Activated CD8-positive, alpha-beta T cell treated with anti-CD3 and anti-CD28 coated beads, Interleukin-2, amount 10 ng/mL, durations not matched to agents 7 days and 5 days (primary cell): ENCODE data around the gene USP24. TPM values are rescaled to one million over a fixed set of nuclear protein-coding genes. Genes with fewer than 3 reads are reported as not detected.
"Not testable (repeated sequence)": the region's sequence is repeated elsewhere in the genome, so short reads cannot be mapped to it uniquely, and the experiment has no call there.

Experiments used
- ATAC-seq: fragments of 150-1000 bp; cut with Tn5 transposase; one replicate; pipeline ENCODE4 v1.10.0; 2021; ENCODE audit warnings: moderate library complexity
- CTCF ChIA-PET: fragments of 350-600 bp; sonication (Branson Sonifier 250); formaldehyde crosslinking; loops from one replicate; lab custom pipeline; 2021; ENCODE audit warnings: antibody characterized with exemption; lab: Charles Lee
- POLR2A ChIA-PET: fragments of 350-600 bp; sonication (Branson Sonifier 250); formaldehyde crosslinking; loops from one replicate; lab custom pipeline; 2021; ENCODE audit warnings: antibody characterized with exemption; lab: Charles Lee
- DNase-seq: peaks from one replicate; pipeline ENCODE4 v3.0.0-alpha.2; 2020
- H3K27ac Mint-ChIP-seq: one replicate; pipeline ENCODE4 v1.8.0; 2021; ENCODE audit warnings: mild to moderate bottlenecking, mixed read lengths
- H3K27me3 Mint-ChIP-seq: one replicate; pipeline ENCODE4 v1.8.0; 2021; ENCODE audit warnings: low read depth, mixed read lengths
- H3K36me3 Mint-ChIP-seq: one replicate; pipeline ENCODE4 v1.8.0; 2021; ENCODE audit warnings: low read depth, mixed read lengths
- H3K4me1 Mint-ChIP-seq: one replicate; pipeline ENCODE4 v1.8.0; 2021; ENCODE audit warnings: low read depth, mixed read lengths
- H3K4me3 Mint-ChIP-seq: one replicate; pipeline ENCODE4 v1.8.0; 2021; ENCODE audit warnings: mild to moderate bottlenecking, mixed read lengths
- H3K9me3 Mint-ChIP-seq: one replicate; pipeline ENCODE4 v1.8.0; 2022; ENCODE audit warnings: mixed read lengths; ENCODE audit not compliant: insufficient read depth
- total RNA-seq, 2 experiments: library from RNA; stranded (reverse); gene quantifications; one replicate each; pipeline ENCODE4 v1.2.3, GENCODE V29; 2021

Gene USP24
- total RNA-seq, 2 experiments from 2014 or later = 36.7 to 44.1 TPM

- ATAC-seq = no peak
Measured at GRCh38 chr1:55194851-55195250, 20.3 kb downstream of the USP24 start.

GRCh38 chr1:55192093-55192492 lies 23.1 kb downstream of the USP24 start:
- ChIA-PET POLR2A (no interaction called here), CTCF (no interaction called here)
- DNase-seq (no peak), ATAC-seq (no peak)
- Mint-ChIP-seq H3K36me3 (peaks cover 31% of the 10 kb centered on the region), H3K27me3 (no peaks in the 10 kb centered on the region), H3K27ac (no peak overlapping the region), H3K4me3 (no peak overlapping the region), H3K4me1 (peaks cover 37% of the 10 kb centered on the region), H3K9me3 (no peaks in the 10 kb centered on the region)

More at GRCh38 chr1:55194851-55195250, 20.3 kb downstream of the USP24 start:
- Mint-ChIP-seq H3K9me3 (no peaks in the 10 kb centered on the region), H3K4me3 (no peak overlapping the region), H3K27me3 (no peaks in the 10 kb centered on the region), H3K4me1 (peaks cover 42% of the 10 kb centered on the region), H3K36me3 (peaks cover 33% of the 10 kb centered on the region), H3K27ac (no peak overlapping the region)
- ChIA-PET POLR2A (interaction anchor here (1.0 kb wide), 1 partner anchor 19 kb away, joined by 3 read pairs; no protein-coding TSS in a partner anchor), CTCF (interaction anchor here (0.9 to 1.7 kb wide), 6 partner anchors 14 to 250 kb away, joined by 3 to 4 read pairs (median 3); no protein-coding TSS in a partner anchor)
- no peak for DNase-seq

- ATAC-seq, H3K27ac Mint-ChIP-seq, H3K27me3 Mint-ChIP-seq, H3K9me3 Mint-ChIP-seq, POLR2A ChIA-PET, H3K4me3 Mint-ChIP-seq, DNase-seq, CTCF ChIA-PET: not testable (repeated sequence)
- peaks cover 33% of the 10 kb centered on the region for H3K4me1 Mint-ChIP-seq
- H3K36me3 Mint-ChIP-seq = peaks cover 37% of the 10 kb centered on the region
Measured at GRCh38 chr1:55191219-55191952, 23.8 kb downstream of the USP24 start.

- ATAC-seq (no peak), DNase-seq (no peak)
- Mint-ChIP-seq H3K4me3 (no peak overlapping the region), H3K27ac (no peak overlapping the region), H3K36me3 (peaks cover 36% of the 10 kb centered on the region), H3K9me3 (peaks cover 5% of the 10 kb centered on the region), H3K27me3 (no peaks in the 10 kb centered on the region), H3K4me1 (peaks cover 29% of the 10 kb centered on the region)
- ChIA-PET POLR2A (no interaction called here), CTCF (interaction anchor here (1.1 to 1.5 kb wide), 2 partner anchors 19 to 22 kb away, joined by 4 read pairs; no protein-coding TSS in a partner anchor)
Measured at GRCh38 chr1:55190109-55190508, 25.1 kb downstream of the USP24 start.

- H3K27ac Mint-ChIP-seq = no peak overlapping the region
- H3K4me1 Mint-ChIP-seq = peaks cover 22% of the 10 kb centered on the region
- H3K36me3 Mint-ChIP-seq = peaks cover 42% of the 10 kb centered on the region
- H3K9me3 Mint-ChIP-seq = peaks cover 11% of the 10 kb centered on the region
- ATAC-seq (no peak), DNase-seq (no peak)
- CTCF ChIA-PET = interaction anchor here (0.7 to 1.5 kb wide), 3 partner anchors 9 to 45 kb away, joined by 3 to 4 read pairs (median 3); no protein-coding TSS in a partner anchor
- no peak overlapping the region for H3K4me3 Mint-ChIP-seq
- POLR2A ChIA-PET = no interaction called here
- H3K27me3 Mint-ChIP-seq = no peaks in the 10 kb centered on the region
Measured at GRCh38 chr1:55188909-55189308, 26.3 kb downstream of the USP24 start.

- Mint-ChIP-seq H3K4me1 (peaks cover 24% of the 10 kb centered on the region), H3K27ac (no peak overlapping the region), H3K36me3 (peaks cover 60% of the 10 kb centered on the region), H3K9me3 (peaks cover 21% of the 10 kb centered on the region), H3K4me3 (no peak overlapping the region), H3K27me3 (no peaks in the 10 kb centered on the region)
- no peak for DNase-seq
- ATAC-seq = no peak
- ChIA-PET CTCF (no interaction called here), POLR2A (no interaction called here)
Measured at GRCh38 chr1:55185832-55186231, 29.3 kb downstream of the USP24 start.

GRCh38 chr1:55184859-55185258 lies 30.3 kb downstream of the USP24 start:
- DNase-seq = no peak
- Mint-ChIP-seq H3K27ac (no peak overlapping the region), H3K4me3 (no peak overlapping the region), H3K4me1 (peaks cover 27% of the 10 kb centered on the region), H3K36me3 (peaks cover 58% of the 10 kb centered on the region), H3K9me3 (peaks cover 21% of the 10 kb centered on the region), H3K27me3 (no peaks in the 10 kb centered on the region)
- ChIA-PET POLR2A (no interaction called here), CTCF (no interaction called here)
- ATAC-seq = no peak

- DNase-seq (no peak), ATAC-seq (no peak)
- peaks cover 20% of the 10 kb centered on the region for H3K4me1 Mint-ChIP-seq
- H3K27me3 Mint-ChIP-seq = no peaks in the 10 kb centered on the region
- peaks cover 54% of the 10 kb centered on the region for H3K36me3 Mint-ChIP-seq
- peaks cover 21% of the 10 kb centered on the region for H3K9me3 Mint-ChIP-seq
- H3K27ac Mint-ChIP-seq = no peak overlapping the region
- H3K4me3 Mint-ChIP-seq = no peak overlapping the region
- CTCF ChIA-PET = no interaction called here
- POLR2A ChIA-PET = no interaction called here
Measured at GRCh38 chr1:55181666-55182065, 33.5 kb downstream of the USP24 start.

- ATAC-seq (no peak), DNase-seq (no peak)
- Mint-ChIP-seq H3K36me3 (peaks cover 43% of the 10 kb centered on the region), H3K9me3 (peaks cover 16% of the 10 kb centered on the region), H3K4me1 (peaks cover 12% of the 10 kb centered on the region), H3K4me3 (no peak overlapping the region), H3K27me3 (no peaks in the 10 kb centered on the region), H3K27ac (no peak overlapping the region)
- ChIA-PET CTCF (interaction anchor here (1.0 to 1.4 kb wide), 2 partner anchors 9 to 42 kb away, joined by 3 read pairs; no protein-coding TSS in a partner anchor), POLR2A (no interaction called here)
Measured at GRCh38 chr1:55180075-55180670, 35.0 kb downstream of the USP24 start.

GRCh38 chr1:55179177-55179835 lies 35.9 kb downstream of the USP24 start:
- Mint-ChIP-seq H3K9me3 (peaks cover 12% of the 10 kb centered on the region), H3K27me3 (no peaks in the 10 kb centered on the region), H3K36me3 (peaks cover 36% of the 10 kb centered on the region), H3K4me1 (peaks cover 12% of the 10 kb centered on the region), H3K4me3 (no peak overlapping the region), H3K27ac (no peak overlapping the region)
- CTCF ChIA-PET = interaction anchor here (1.0 to 1.4 kb wide), 2 partner anchors 10 to 41 kb away, joined by 3 read pairs; no protein-coding TSS in a partner anchor
- POLR2A ChIA-PET = interaction anchor here (0.6 kb wide), 1 partner anchor 13 kb away, joined by 3 read pairs; no protein-coding TSS in a partner anchor
- ATAC-seq (no peak), DNase-seq (no peak)

GRCh38 chr1:55172687-55173086 lies 42.5 kb downstream of the USP24 start:
- H3K27me3 Mint-ChIP-seq = no peaks in the 10 kb centered on the region
- peaks cover 34% of the 10 kb centered on the region for H3K36me3 Mint-ChIP-seq
- ChIA-PET POLR2A (no interaction called here), CTCF (no interaction called here)
- no peak overlapping the region for H3K4me3 Mint-ChIP-seq
- H3K4me1 Mint-ChIP-seq = peaks cover 4% of the 10 kb centered on the region
- no peak for ATAC-seq
- no peak for DNase-seq
- H3K27ac Mint-ChIP-seq = no peak overlapping the region
- H3K9me3 Mint-ChIP-seq = no peaks in the 10 kb centered on the region
